Endothelial cell of umbilical vein (primary cell): ENCODE measurements around the gene UBAP2L. TPM values are rescaled to one million over a fixed set of nuclear protein-coding genes. Genes with fewer than 3 reads are reported as not detected.

Source experiments
- BruUV-seq: library from RNA; stranded (reverse); fragments of 400-500 nt; replicated peaks from 2 replicates; lab custom pipeline; 2021; lab: Mats Ljungman, UMichigan
- CTCF ChIA-PET: fragments of 300-600, 350-600 bp; sonication (Branson Sonifier 250); formaldehyde crosslinking; loops from one replicate; lab custom pipeline; 2021; ENCODE audit warnings: antibody characterized with exemption, inconsistent platforms; lab: Charles Lee
- POLR2A ChIA-PET: fragments of 300-600, 350-600 bp; sonication (Branson Sonifier 250); formaldehyde crosslinking; loops from one replicate; lab custom pipeline; 2021; ENCODE audit warnings: antibody characterized with exemption, inconsistent platforms; lab: Charles Lee
- DNase-seq: peaks from one replicate; pipeline ENCODE4 v3.0.0-alpha.2; 2011; ENCODE audit warnings: low read depth, low spot score
- FAIRE-seq: peaks from 2 replicates; lab custom pipeline; 2011; peaks lifted over from hg19 to GRCh38; lab: Jason Lieb, UNC
- H2AFZ ChIP-seq: 2 replicates; pipeline ENCODE4 v1.6.0; 2012; ENCODE audit warnings: low read depth, low read length, control low read depth, inconsistent platforms
- H3K27ac ChIP-seq: 2 replicates; pipeline ENCODE4 v1.5.1; 2011; ENCODE audit warnings: low read depth, mild to moderate bottlenecking, control low read depth, low read length, moderate library complexity; ENCODE audit not compliant: insufficient read depth
- H3K27me3 ChIP-seq, 2 experiments: 2 replicates each; pipeline versions ENCODE4 v1.6.0 to v1.6.1; 2011; ENCODE audit warnings: low read length in 2 of 2, mixed read lengths in 1 of 2; ENCODE audit not compliant: control insufficient read depth in 2 of 2, insufficient read depth in 2 of 2
- H3K36me3 ChIP-seq, 2 experiments: 2 replicates in 1 of 2; 3 replicates in 1 of 2; pipeline ENCODE4 v1.5.1; 2011; ENCODE audit warnings: low read length in 2 of 2, mild to moderate bottlenecking in 1 of 2, moderate library complexity in 1 of 2; ENCODE audit not compliant: control insufficient read depth in 2 of 2, insufficient read depth in 2 of 2; ENCODE audit errors: extremely low read depth in 1 of 2
- H3K4me1 ChIP-seq: 3 replicates; pipeline ENCODE4 v1.5.1; 2011; ENCODE audit warnings: mild to moderate bottlenecking, low read length; ENCODE audit not compliant: control insufficient read depth, insufficient read depth; ENCODE audit errors: extremely low read depth
- H3K4me2 ChIP-seq: 2 replicates; pipeline ENCODE4 v1.6.1; 2011; ENCODE audit warnings: low read length, control low read depth, mixed read lengths; ENCODE audit not compliant: insufficient read depth
- H3K4me3 ChIP-seq, 3 experiments: fragments of 200-600 bp in 1 of 3; sonication (generic), shearing (Covaris generic) in 1 of 3; replicated peaks in 1 of 3; 2 replicates each; pipeline ENCODE4 v1.5.1; 2011 to 2016; ENCODE audit warnings: control low read depth in 3 of 3, low read length in 3 of 3, mild to moderate bottlenecking in 2 of 3, inconsistent platforms in 1 of 3, low read depth in 1 of 3, moderate library complexity in 1 of 3; ENCODE audit not compliant: insufficient read depth in 1 of 3
- H3K79me2 ChIP-seq: 2 replicates; pipeline ENCODE4 v1.6.0; 2012; ENCODE audit warnings: low read length, inconsistent platforms; ENCODE audit not compliant: control insufficient read depth, insufficient read depth
- H3K9ac ChIP-seq: replicated peaks from 2 replicates; pipeline ENCODE3; 2011; ENCODE audit warnings: low read length, control low read depth; ENCODE audit not compliant: insufficient read depth; ENCODE audit errors: extremely low read depth
- H3K9me1 ChIP-seq: replicated peaks from 3 replicates; pipeline ENCODE4 v1.6.0; 2011; ENCODE audit warnings: mild to moderate bottlenecking, low read length; ENCODE audit not compliant: control insufficient read depth, insufficient read depth; ENCODE audit errors: extremely low read depth
- H3K9me3 ChIP-seq: replicated peaks from 2 replicates; pipeline ENCODE4 v1.5.1; 2012; ENCODE audit warnings: low read length, inconsistent platforms; ENCODE audit not compliant: control insufficient read depth, insufficient read depth
- H4K20me1 ChIP-seq: replicated peaks from 2 replicates; pipeline ENCODE3; 2011; ENCODE audit warnings: mild to moderate bottlenecking, low read length; ENCODE audit not compliant: control insufficient read depth, insufficient read depth; ENCODE audit errors: extremely low read depth
- CTCF ChIP-seq, 2 donors: IDR thresholded peaks; 1 replicate in 1 of 2; 2 replicates in 1 of 2; pipeline ENCODE4 v1.5.1; 2011; ENCODE audit warnings: low read length in 2 of 2, mild to moderate bottlenecking in 2 of 2, moderate library complexity in 2 of 2, control low read depth in 1 of 2, inconsistent platforms in 1 of 2, low read depth in 1 of 2; ENCODE audit not compliant: insufficient read depth in 1 of 2; ENCODE audit errors: extremely low read depth in 1 of 2
- EZH2 ChIP-seq: IDR thresholded peaks from 2 replicates; pipeline ENCODE4 v1.6.1; 2012; ENCODE audit warnings: borderline replicate concordance, low read depth, mild to moderate bottlenecking, moderate library complexity, low read length, inconsistent platforms; ENCODE audit not compliant: severe bottlenecking
- FOS ChIP-seq: IDR thresholded peaks from 2 replicates; pipeline ENCODE4 v1.6.1; 2011; ENCODE audit warnings: mild to moderate bottlenecking, low read length, moderate library complexity, borderline replicate concordance; ENCODE audit not compliant: insufficient read depth
- GATA2 ChIP-seq: IDR thresholded peaks from 2 replicates; pipeline ENCODE4 v1.7.0; 2011; ENCODE audit warnings: low read depth, mild to moderate bottlenecking, moderate library complexity, mixed read lengths, low read length; ENCODE audit not compliant: insufficient read length, insufficient read depth
- JUN ChIP-seq: IDR thresholded peaks from 2 replicates; pipeline ENCODE4 v1.6.1; 2011; ENCODE audit warnings: borderline replicate concordance, low read depth; ENCODE audit not compliant: insufficient read length, insufficient read depth
- MYC ChIP-seq: IDR thresholded peaks from one replicate; pipeline ENCODE4 v1.6.1; 2011; ENCODE audit warnings: mild to moderate bottlenecking, low read depth, low read length
- POLR2A ChIP-seq: IDR thresholded peaks from 2 replicates; pipeline ENCODE4 v1.6.1; 2012; ENCODE audit warnings: low read depth, mild to moderate bottlenecking, control low read depth, low read length
- POLR2AphosphoS5 ChIP-seq: IDR thresholded peaks from 2 replicates; pipeline ENCODE4 v1.6.1; 2012; ENCODE audit warnings: low read depth, mild to moderate bottlenecking, control low read depth, low read length, moderate library complexity; ENCODE audit not compliant: insufficient read depth
- dilution Hi-C: fragments of 300-500 bp; cut with MboI; formaldehyde crosslinking; loops from one replicate; pipeline ENCODE4 v1.15.0; 2019; ENCODE audit warnings: low sequenced_read_pairs; ENCODE audit not compliant: extremely low pct_ligation_motif_present
- intact Hi-C: fragments of 100-400 bp; cut with micrococcal nuclease; formaldehyde crosslinking; loops from one replicate; pipeline ENCODE4 v1.10.0; 2022
- polyA plus RNA-seq, 4 experiments: library from polyadenylated mRNA; depleted of rRNA in 3 of 4; stranded (reverse) in 3 of 4; unstranded in 1 of 4; fragments of >200 nt; gene quantifications; 2 replicates each; pipeline versions ENCODE4 v1.2.1 to v1.2.3, GENCODE V29; 2011 to 2012; ENCODE audit warnings: missing spikeins in 1 of 4
- total RNA-seq: library from RNA; stranded (reverse); gene quantifications from 2 replicates; pipeline ENCODE4 v1.2.3, GENCODE V29; 2021
- TF ChIP-seq, protein P1 (sequence below): IDR thresholded peaks from 2 replicates; pipeline ENCODE4 v1.6.1; 2011; ENCODE audit not compliant: insufficient read depth, insufficient read length

The UBAP2L gene
- total and polyA plus RNA-seq, 2 donors (not counting 3 experiments of a cell fraction or from before 2014, with no cell fraction given): 229 to 280 TPM

DNA sequence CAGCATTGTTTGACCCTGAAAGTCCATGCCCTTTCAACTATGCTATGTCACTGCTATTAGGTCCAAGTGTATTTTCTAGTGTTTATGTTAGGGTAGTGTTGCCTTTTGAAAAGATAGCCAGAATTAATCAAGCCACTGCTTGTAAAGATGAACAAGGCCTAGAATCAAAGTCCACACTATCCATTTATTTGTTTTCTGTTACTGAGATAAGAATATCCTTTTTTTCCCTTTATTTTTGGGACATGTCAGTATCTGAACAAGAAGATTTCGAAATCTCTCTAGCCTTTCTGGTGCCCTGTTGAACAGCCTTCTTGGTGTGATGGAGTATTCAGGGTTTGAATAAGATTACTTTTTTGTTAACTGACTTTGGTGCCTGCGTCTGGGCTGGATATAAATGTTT is 16.7 kb downstream of the UBAP2L start:
- Histone ChIP-seq H3K27ac (no peak overlapping the region), H2AFZ (no peak overlapping the region), H3K9me1 (no peaks in the 10 kb centered on the region), H3K4me3 (no peak overlapping the region), H3K27me3 (no peaks in the 10 kb centered on the region), H3K9me3 (no peaks in the 10 kb centered on the region), H3K9ac (no peak overlapping the region), H3K4me2 (no peak overlapping the region), H3K79me2 (peaks cover 49% of the 10 kb centered on the region), H4K20me1 (no peaks in the 10 kb centered on the region), H3K36me3 (peaks cover 17 to 35% of the 10 kb centered on the region in 2 experiments), H3K4me1 (no peaks in the 10 kb centered on the region)
- POLR2A ChIA-PET: no interaction called here
- dilution Hi-C loops: no loop called here
- DNase-seq: no peak
- no peak for FAIRE-seq
- intact Hi-C loops: no loop called here
- BruUV-seq: no TSS peak
- CTCF ChIA-PET: interaction anchor here (1.7 kb wide), 1 partner anchor 15 kb away, joined by 5 read pairs; no protein-coding TSS in a partner anchor
- TF ChIP-seq, protein P1, sequence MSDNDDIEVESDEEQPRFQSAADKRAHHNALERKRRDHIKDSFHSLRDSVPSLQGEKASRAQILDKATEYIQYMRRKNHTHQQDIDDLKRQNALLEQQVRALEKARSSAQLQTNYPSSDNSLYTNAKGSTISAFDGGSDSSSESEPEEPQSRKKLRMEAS: no peak
- no peak for TF ChIP-seq EZH2
- TF ChIP-seq CTCF (IDR thresholded peaks at IDR 0.05; ENCODE audit: extremely low read depth in 1 of 2, insufficient read depth in 1 of 2, low read depth in 1 of 2, low read length in 2 of 2): no peak
- no peak for TF ChIP-seq JUN
- TF ChIP-seq GATA2: no peak
- TF ChIP-seq POLR2A: no peak
- no peak for TF ChIP-seq POLR2AphosphoS5
- no peak for TF ChIP-seq FOS
- TF ChIP-seq MYC: no peak
